Neural progenitor cell (in vitro differentiated cells): ENCODE results near the gene ARHGEF19. TPM values are rescaled to one million over a fixed set of nuclear protein-coding genes. Genes with fewer than 3 reads are reported as not detected.

Experiments used
- DNase-seq: peaks from one replicate; pipeline ENCODE4 v3.0.0-alpha.2; 2016; ENCODE audit warnings: low spot score
- H2AFZ ChIP-seq: fragments of 200-600 bp; sonication (generic); replicated peaks from 2 replicates; pipeline ENCODE4 v1.6.1; 2016; ENCODE audit warnings: antibody characterized with exemption
- H3F3A ChIP-seq: fragments of 200-600 bp; sonication (generic); 2 replicates; pipeline ENCODE4 v1.6.1; 2016; ENCODE audit warnings: antibody characterized with exemption, low read depth
- H3K27ac ChIP-seq: fragments of 200-600 bp; sonication (generic); 2 replicates; pipeline ENCODE4 v1.5.1; 2016; ENCODE audit warnings: mild to moderate bottlenecking
- H3K27me3 ChIP-seq: fragments of 200-600 bp; sonication (generic); 2 replicates; pipeline ENCODE4 v1.6.1; 2016; ENCODE audit warnings: mild to moderate bottlenecking, moderate library complexity
- H3K36me3 ChIP-seq: fragments of 200-600 bp; sonication (generic); 2 replicates; pipeline ENCODE4 v1.5.1; 2016
- H3K4me1 ChIP-seq: fragments of 200-600 bp; sonication (generic); 2 replicates; pipeline ENCODE4 v1.6.1; 2016; ENCODE audit warnings: mixed run types
- H3K4me2 ChIP-seq: fragments of 200-600 bp; sonication (generic); 2 replicates; pipeline ENCODE4 v1.6.1; 2016
- H3K4me3 ChIP-seq: fragments of 200-600 bp; sonication (generic); 2 replicates; pipeline ENCODE4 v1.5.1; 2016
- H3K79me2 ChIP-seq: fragments of 200-600 bp; sonication (generic); 2 replicates; pipeline ENCODE4 v1.6.1; 2016; ENCODE audit warnings: low read depth
- H3K9ac ChIP-seq: fragments of 200-600 bp; sonication (generic); 2 replicates; pipeline ENCODE4 v1.6.1; 2016
- H3K9me3 ChIP-seq: fragments of 200-600 bp; sonication (generic); 2 replicates; pipeline ENCODE4 v1.5.1; 2016; ENCODE audit warnings: low read depth
- H4K20me1 ChIP-seq: fragments of 200-600 bp; sonication (generic); 2 replicates; pipeline ENCODE4 v1.6.1; 2016; ENCODE audit warnings: low read depth
- H3K27ac Mint-ChIP-seq: 3 replicates; pipeline ENCODE4 v1.8.0; 2021; ENCODE audit warnings: mixed read lengths
- H3K27me3 Mint-ChIP-seq: 2 replicates; pipeline ENCODE4 v1.8.0; 2022; ENCODE audit warnings: low read depth, mild to moderate bottlenecking, inconsistent platforms, moderate library complexity, mixed read lengths; ENCODE audit not compliant: insufficient read depth
- H3K36me3 Mint-ChIP-seq: 3 replicates; pipeline ENCODE4 v1.8.0; 2021; ENCODE audit warnings: mixed read lengths
- H3K4me1 Mint-ChIP-seq: 3 replicates; pipeline ENCODE4 v1.8.0; 2021; ENCODE audit warnings: mixed read lengths
- H3K4me3 Mint-ChIP-seq: 3 replicates; pipeline ENCODE4 v1.8.0; 2021; ENCODE audit warnings: mild to moderate bottlenecking, moderate library complexity, mixed read lengths
- H3K9me3 Mint-ChIP-seq: 3 replicates; pipeline ENCODE4 v1.8.0; 2020; ENCODE audit warnings: mixed read lengths
- EZH2 ChIP-seq: fragments of 200-600 bp; sonication (generic); IDR thresholded peaks from 2 replicates; pipeline ENCODE4 v1.6.1; 2017; ENCODE audit warnings: antibody characterized with exemption, mild to moderate bottlenecking, moderate library complexity
- EZH2phosphoT487 ChIP-seq: fragments of 200-600 bp; sonication (generic); IDR thresholded peaks from 2 replicates; pipeline ENCODE4 v1.6.1; 2017; ENCODE audit warnings: antibody characterized with exemption
- small RNA-seq: library from RNA; depleted of rRNA; stranded (forward); fragments of <200 nt; gene quantifications from one replicate; pipeline ENCODE3, GENCODE V24; 2015
- total RNA-seq: library from RNA; depleted of rRNA; stranded (reverse); fragments of >200 nt; gene quantifications from 2 replicates; pipeline ENCODE4 v1.2.3, GENCODE V29; 2015; ENCODE audit warnings: low replicate concordance
- TF ChIP-seq, protein P1 (sequence below): fragments of 200-600 bp; sonication (generic); IDR thresholded peaks from 2 replicates; pipeline ENCODE4 v1.5.1; 2017; ENCODE audit warnings: antibody characterized with exemption, mild to moderate bottlenecking

Gene ARHGEF19
- total RNA-seq, 1 donor from 2014 or later, result 10.9 TPM

DNA sequence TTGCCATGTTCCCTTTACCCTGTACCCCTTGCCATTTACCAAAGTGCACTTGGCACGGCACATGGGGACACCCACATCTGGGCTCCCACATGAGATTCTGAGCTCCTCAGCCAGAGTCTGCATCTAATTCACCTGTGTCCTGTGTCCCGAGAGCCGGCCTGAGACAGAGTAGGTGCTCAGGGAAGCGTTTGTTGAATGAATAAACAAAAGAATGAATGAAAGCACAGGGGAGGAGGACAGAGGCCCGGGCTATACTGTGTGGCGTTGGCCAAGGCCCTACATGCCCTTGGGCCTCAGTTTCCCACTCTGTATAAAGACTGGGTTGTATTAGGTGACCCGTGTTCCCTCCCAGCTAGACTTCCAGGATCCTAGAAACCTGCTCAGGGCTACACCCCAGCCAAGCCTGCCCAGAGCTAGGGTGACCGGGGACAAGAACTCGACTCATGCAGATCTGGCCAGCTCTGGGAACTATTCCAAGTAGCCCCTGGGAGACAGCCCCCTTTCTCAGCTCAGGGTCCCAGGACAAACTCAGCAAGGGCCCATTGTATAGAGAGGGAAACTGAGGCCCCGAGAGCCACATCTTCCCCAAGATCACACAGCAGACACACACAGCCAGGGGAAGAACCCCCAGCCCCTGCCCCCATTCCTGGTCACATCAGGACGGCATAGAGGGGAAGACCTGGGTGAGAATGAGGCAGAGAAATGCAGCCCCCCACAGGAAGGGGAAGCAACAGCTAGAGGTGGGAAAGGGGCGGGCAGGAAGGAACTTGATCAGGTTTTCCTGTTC lies 62.6 kb downstream of the ARHGEF19 start:
- H3K9ac ChIP-seq, result no peak overlapping the region
- peaks cover 57% of the 10 kb centered on the region for H3F3A ChIP-seq
- peaks cover 4% of the 10 kb centered on the region for H3K36me3 ChIP-seq
- no peak overlapping the region for H2AFZ ChIP-seq
- no peak for TF ChIP-seq EZH2
- TF ChIP-seq, protein P1, sequence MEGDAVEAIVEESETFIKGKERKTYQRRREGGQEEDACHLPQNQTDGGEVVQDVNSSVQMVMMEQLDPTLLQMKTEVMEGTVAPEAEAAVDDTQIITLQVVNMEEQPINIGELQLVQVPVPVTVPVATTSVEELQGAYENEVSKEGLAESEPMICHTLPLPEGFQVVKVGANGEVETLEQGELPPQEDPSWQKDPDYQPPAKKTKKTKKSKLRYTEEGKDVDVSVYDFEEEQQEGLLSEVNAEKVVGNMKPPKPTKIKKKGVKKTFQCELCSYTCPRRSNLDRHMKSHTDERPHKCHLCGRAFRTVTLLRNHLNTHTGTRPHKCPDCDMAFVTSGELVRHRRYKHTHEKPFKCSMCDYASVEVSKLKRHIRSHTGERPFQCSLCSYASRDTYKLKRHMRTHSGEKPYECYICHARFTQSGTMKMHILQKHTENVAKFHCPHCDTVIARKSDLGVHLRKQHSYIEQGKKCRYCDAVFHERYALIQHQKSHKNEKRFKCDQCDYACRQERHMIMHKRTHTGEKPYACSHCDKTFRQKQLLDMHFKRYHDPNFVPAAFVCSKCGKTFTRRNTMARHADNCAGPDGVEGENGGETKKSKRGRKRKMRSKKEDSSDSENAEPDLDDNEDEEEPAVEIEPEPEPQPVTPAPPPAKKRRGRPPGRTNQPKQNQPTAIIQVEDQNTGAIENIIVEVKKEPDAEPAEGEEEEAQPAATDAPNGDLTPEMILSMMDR, result no peak
- no peak for TF ChIP-seq EZH2phosphoT487
- Mint-ChIP-seq H3K4me1 (peaks cover 60% of the 10 kb centered on the region), H3K36me3 (peaks cover 18% of the 10 kb centered on the region), H3K27ac (no peak overlapping the region), H3K9me3 (no peaks in the 10 kb centered on the region), H3K4me3 (no peak overlapping the region), H3K27me3 (peaks cover 6% of the 10 kb centered on the region)
- no peak for DNase-seq
- no peak overlapping the region for H3K4me3 ChIP-seq
- no peak overlapping the region for H3K27ac ChIP-seq
- no peaks in the 10 kb centered on the region for H3K9me3 ChIP-seq
- peaks cover 87% of the 10 kb centered on the region for H4K20me1 ChIP-seq
- H3K79me2 ChIP-seq, result peaks cover 90% of the 10 kb centered on the region
- H3K27me3 ChIP-seq, result peaks cover 2% of the 10 kb centered on the region
- peaks cover 67% of the 10 kb centered on the region for H3K4me1 ChIP-seq
- no peak overlapping the region for H3K4me2 ChIP-seq

DNA sequence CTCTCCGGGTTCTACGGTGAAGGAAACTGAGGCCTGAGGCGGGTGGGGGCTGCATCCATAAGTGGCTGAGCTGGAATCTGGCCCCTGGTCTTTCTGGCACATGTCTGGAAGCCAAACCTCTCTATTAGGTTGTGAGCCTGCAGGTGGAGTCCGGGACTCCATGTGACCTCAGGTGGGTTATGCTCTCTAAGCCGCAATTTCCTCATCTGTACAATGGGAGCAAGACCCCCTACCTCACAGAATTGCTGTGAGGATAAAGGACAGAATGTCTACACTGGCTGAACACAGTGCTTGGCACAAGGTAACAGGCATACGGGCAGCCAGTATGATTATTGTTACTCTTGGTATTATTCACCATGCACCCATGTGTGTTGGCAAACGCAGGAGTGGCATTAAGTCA lies 63.3 kb downstream of the ARHGEF19 start:
- peaks cover 20% of the 10 kb centered on the region for H3K36me3 Mint-ChIP-seq

DNA sequence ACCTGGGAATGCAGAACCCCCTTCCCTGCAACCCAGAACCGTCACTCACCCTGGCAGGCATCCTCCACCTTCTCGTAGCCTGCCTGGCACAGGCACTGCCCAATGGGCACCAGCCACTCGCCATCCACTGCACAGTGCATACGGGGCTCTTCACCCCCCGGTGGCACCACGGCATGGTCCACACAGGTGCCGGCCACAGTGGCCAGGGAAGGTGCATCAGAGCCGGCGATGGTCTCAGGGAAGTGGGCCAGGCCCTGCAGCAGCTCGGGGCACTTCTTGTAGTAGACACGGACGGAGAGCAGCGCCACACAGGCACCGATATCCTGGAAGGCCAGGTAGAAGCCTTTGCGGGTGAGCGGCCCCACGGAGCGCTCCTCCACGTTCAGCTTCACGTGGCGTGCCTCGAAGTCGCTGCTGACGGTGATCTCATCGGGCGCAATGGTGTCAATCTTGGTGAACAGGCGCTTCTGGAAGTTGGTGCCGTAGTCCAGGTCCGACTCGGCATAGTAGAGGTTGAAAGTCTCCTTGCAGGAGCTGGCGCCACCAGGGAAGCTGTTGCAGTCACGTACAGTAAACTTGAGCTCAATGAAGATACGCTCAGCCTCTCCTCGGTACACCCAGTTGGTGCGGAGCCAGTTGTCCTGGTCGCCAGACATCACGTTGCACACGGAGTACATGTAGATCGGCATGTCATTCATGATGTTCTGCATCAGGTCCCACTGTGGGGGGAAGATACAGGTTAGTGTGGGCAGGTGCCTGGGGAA lies 63.9 kb downstream of the ARHGEF19 start:
- no peak overlapping the region for H2AFZ ChIP-seq
- H3K36me3 ChIP-seq, result peaks cover 4% of the 10 kb centered on the region
- H3K4me2 ChIP-seq, result no peak overlapping the region

More for the DNA sequence above, 63.3 kb downstream of the ARHGEF19 start:
- Histone ChIP-seq H2AFZ (no peak overlapping the region), H3K27me3 (no peaks in the 10 kb centered on the region), H3K79me2 (peaks cover 90% of the 10 kb centered on the region), H3K4me3 (no peak overlapping the region), H3K4me1 (peaks cover 69% of the 10 kb centered on the region), H3K27ac (no peak overlapping the region), H4K20me1 (peaks cover 89% of the 10 kb centered on the region), H3K4me2 (no peak overlapping the region), H3K9me3 (no peaks in the 10 kb centered on the region), H3K9ac (no peak overlapping the region), H3K36me3 (peaks cover 4% of the 10 kb centered on the region), H3F3A (peaks cover 53% of the 10 kb centered on the region)
- DNase-seq, result no peak
- TF ChIP-seq EZH2 (no peak), EZH2phosphoT487 (no peak)
- TF ChIP-seq, protein P1, result no peak
- peaks cover 6% of the 10 kb centered on the region for H3K27me3 Mint-ChIP-seq
- peak overlapping the region; percentile 21 for H3K4me3 Mint-ChIP-seq
- peaks cover 60% of the 10 kb centered on the region for H3K4me1 Mint-ChIP-seq
- H3K27ac Mint-ChIP-seq, result no peak overlapping the region
- no peaks in the 10 kb centered on the region for H3K9me3 Mint-ChIP-seq

More for the DNA sequence above, 63.9 kb downstream of the ARHGEF19 start:
- no peak overlapping the region for H3K4me3 ChIP-seq
- peaks cover 90% of the 10 kb centered on the region for H3K79me2 ChIP-seq
- TF ChIP-seq, protein P1, result no peak
- TF ChIP-seq EZH2 (no peak), EZH2phosphoT487 (no peak)
- DNase-seq, result no peak
- peaks cover 62% of the 10 kb centered on the region for H3K4me1 ChIP-seq
- H3K9me3 ChIP-seq, result no peaks in the 10 kb centered on the region
- no peak overlapping the region for H3K4me3 Mint-ChIP-seq
- no peaks in the 10 kb centered on the region for H3K27me3 ChIP-seq
- H3K27me3 Mint-ChIP-seq, result peaks cover 3% of the 10 kb centered on the region
- peaks cover 47% of the 10 kb centered on the region for H3F3A ChIP-seq
- no peak overlapping the region for H3K9ac ChIP-seq
- H3K27ac ChIP-seq, result no peak overlapping the region
- no peaks in the 10 kb centered on the region for H3K9me3 Mint-ChIP-seq
- H4K20me1 ChIP-seq, result peaks cover 89% of the 10 kb centered on the region
- peaks cover 55% of the 10 kb centered on the region for H3K4me1 Mint-ChIP-seq
- H3K36me3 Mint-ChIP-seq, result peaks cover 20% of the 10 kb centered on the region
- H3K27ac Mint-ChIP-seq, result peak overlapping the region; percentile 70

Small RNA genes within 50 kb of the gene (small RNA-seq; reads per million reads assigned to genes)
- not detected for gene MT1XP1

Other genes starting within 250 kb of the ARHGEF19 start
- gene ZBTB17, start 236.6 kb downstream of the ARHGEF19 start, total RNA-seq, result 19.5 and 34.0 TPM in 2 replicates
- gene SRARP, start 208.4 kb downstream of the ARHGEF19 start, total RNA-seq, result not detected in 2 replicates
- gene HSPB7, start 194.6 kb downstream of the ARHGEF19 start, total RNA-seq, result not detected in 2 replicates
- not detected in 2 replicates for gene CLCNKA, start 190.6 kb downstream of the ARHGEF19 start, total RNA-seq
- 0.97 and 2.7 TPM in 2 replicates for gene CLCNKB, start 168.9 kb downstream of the ARHGEF19 start, total RNA-seq
- gene FAM131C, start 139.0 kb downstream of the ARHGEF19 start, total RNA-seq, result 0.13 and 2.6 TPM in 2 replicates
- 14.9 and 40.9 TPM in 2 replicates for gene EPHA2, start 56.6 kb downstream of the ARHGEF19 start, total RNA-seq
- 3.0 and 11.4 TPM in 2 replicates for gene CPLANE2, start 24.5 kb upstream of the ARHGEF19 start, total RNA-seq
- 18.8 and 24.7 TPM in 2 replicates for gene FBXO42, start 139.8 kb upstream of the ARHGEF19 start, total RNA-seq
- gene SZRD1, start 154.6 kb upstream of the ARHGEF19 start, total RNA-seq, result 50.2 and 73.2 TPM in 2 replicates
- gene SPATA21, start 224.8 kb upstream of the ARHGEF19 start, total RNA-seq, result not detected in 2 replicates
- gene NECAP2, start 228.1 kb upstream of the ARHGEF19 start, total RNA-seq, result 46.6 and 51.0 TPM in 2 replicates